HG03342 (cell line): ENCODE data around the gene CDX1.

Experiments
- ATAC-seq: cut with Tn5 transposase; IDR thresholded peaks from one replicate; pipeline ENCODE4 v1.9.1; 2021; ENCODE audit warnings: mild to moderate bottlenecking, moderate library complexity; ENCODE audit not compliant: unreplicated experiment

Gene CDX1

DNA sequence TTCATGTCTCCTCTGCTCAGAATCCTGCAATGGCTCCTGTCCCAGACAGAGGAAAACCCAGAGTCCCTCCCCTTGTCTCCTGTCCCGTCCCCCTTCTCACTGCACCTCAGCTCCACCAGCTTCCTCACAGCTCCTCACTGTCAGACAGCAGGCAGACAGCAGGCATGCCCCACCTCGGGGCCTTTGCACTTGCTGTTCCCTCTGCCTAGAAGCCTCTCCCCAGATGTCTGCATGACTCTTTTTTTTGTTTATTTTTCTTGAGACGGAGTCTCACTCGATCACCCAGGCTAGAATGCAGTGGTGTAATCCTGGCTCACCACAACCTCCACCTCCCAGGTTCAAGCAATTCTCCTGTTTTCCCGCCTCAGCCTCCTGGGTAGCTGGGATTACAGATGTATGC lies 14.4 kb downstream of the CDX1 start:
- no peak for ATAC-seq

DNA sequence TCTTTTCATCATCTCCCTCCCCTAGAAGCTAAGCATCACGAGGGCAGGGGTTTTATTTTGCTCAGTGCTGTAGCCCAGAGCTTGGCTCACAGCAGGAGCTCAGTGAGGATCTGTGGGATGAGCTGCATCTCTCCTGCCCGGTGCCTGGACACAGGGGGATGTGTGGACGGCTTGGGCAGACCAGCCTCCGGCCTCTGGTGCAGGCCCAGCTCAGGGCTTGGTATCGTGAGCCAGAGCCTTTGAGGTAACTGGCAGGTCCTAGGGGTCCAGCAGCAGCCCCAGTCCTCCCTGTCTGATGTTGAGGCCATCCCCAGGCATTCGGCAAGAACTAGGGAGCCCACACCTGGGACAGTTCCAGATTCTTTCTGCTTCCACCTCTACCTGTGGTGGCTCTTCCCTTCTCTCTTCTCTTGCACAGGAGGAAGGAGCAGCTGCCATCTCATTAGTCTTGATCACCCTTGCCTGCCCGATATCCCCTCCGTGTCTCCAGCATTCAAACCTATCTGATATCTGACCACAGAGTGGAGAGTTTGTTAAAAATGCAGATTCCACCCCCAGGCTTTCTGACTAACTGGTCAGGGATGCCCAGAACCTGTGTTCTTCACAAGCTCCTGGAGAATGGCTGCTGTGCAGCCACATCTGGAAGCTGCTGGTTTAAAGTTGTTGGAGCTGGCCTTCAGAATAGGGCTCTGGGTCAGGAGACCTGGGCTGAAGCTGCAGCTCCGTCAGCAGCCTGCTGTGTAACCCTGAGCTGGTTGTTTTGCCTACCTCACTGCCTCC lies 15.4 kb downstream of the CDX1 start:
- ATAC-seq = no peak

DNA sequence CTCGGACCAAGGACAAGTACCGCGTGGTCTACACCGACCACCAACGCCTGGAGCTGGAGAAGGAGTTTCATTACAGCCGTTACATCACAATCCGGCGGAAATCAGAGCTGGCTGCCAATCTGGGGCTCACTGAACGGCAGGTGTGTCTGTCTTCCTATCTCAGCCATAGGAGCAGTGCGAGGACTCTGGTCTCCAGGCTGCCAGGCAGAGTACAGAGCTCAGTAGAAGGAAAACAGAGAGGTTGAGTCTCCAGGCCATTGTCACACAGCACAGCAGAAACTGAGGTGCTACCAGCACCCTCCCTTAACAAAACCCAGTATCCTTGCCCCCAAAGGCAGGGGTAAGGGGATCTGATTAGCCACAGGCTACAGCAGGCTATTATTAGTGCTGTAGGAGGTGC lies 16.2 kb downstream of the CDX1 start:
- ATAC-seq = no peak

DNA sequence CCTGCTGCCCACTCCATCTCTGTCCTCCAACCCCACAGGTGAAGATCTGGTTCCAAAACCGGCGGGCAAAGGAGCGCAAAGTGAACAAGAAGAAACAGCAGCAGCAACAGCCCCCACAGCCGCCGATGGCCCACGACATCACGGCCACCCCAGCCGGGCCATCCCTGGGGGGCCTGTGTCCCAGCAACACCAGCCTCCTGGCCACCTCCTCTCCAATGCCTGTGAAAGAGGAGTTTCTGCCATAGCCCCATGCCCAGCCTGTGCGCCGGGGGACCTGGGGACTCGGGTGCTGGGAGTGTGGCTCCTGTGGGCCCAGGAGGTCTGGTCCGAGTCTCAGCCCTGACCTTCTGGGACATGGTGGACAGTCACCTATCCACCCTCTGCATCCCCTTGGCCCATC lies 16.9 kb downstream of the CDX1 start:
- no peak for ATAC-seq

DNA sequence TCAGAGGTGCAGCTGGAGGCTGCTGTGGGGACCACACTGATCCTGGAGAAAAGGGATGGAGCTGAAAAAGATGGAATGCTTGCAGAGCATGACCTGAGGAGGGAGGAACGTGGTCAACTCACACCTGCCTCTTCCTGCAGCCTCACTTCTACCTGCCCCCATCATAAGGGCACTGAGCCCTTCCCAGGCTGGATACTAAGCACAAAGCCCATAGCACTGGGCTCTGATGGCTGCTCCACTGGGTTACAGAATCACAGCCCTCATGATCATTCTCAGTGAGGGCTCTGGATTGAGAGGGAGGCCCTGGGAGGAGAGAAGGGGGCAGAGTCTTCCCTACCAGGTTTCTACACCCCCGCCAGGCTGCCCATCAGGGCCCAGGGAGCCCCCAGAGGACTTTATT lies 17.4 kb downstream of the CDX1 start:
- no peak for ATAC-seq

DNA sequence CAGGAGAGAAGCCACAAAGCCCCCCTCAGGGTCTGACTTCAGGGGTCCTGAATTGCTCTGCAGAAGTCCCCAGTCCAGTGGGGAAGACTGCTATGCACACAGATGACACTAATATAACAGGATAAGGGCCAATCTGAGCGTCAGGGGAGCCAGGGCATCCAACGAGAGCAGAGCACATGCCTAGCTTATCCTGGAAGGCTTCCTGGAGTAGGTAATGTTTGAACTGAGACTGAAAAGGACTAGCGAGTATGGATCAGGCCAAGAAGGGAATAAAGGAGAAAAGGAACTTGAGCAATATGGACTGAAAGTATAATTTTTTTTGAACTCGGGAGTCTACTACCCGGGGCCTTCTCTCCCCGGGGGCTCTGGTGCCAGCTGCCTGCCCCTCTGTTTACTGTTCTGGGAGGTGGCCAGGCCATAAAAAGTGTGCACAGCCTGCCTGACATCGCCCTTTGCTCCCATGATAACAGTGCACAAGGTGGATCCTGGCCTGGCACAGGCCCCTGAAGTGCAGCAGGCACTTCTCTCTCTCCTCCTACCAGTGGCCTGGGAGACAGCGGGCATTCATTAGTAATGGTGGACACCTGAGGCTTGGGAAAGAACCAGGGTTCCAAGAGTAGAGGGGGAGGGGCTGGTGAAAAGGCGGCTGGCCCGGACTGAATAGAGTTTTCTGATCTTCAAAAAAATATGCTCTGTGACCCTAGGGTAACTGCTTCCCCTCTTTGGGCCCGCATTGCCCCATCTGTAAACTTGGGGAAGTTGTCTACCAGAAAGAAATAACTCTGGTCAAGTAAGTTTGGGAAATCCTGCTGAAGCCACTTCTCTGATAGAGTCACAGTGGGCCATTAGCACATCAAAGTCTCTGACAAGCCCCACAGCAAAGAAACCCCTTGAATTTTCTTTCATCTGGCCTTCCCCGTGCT lies 18.7 kb downstream of the CDX1 start:
- no peak for ATAC-seq

DNA sequence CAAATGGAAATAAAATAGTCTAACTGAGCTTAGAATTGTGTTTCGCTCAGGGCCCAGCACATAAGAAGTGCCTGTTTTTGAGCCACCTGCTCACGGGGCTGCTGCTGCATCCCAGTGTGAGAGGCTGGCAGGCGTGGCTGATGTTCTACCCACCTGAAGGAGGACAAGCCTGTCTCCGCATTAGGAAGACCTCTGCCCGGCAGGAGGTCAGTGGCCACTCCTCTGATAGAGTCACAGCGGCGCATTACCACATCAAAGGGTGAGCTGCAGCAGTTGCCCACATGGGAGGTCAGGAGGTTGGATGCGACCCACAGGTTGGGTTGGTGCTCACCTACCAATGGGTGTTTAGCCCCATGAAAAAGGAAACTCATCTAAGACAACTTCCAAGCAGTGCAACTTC lies 19.6 kb downstream of the CDX1 start:
- no peak for ATAC-seq

DNA sequence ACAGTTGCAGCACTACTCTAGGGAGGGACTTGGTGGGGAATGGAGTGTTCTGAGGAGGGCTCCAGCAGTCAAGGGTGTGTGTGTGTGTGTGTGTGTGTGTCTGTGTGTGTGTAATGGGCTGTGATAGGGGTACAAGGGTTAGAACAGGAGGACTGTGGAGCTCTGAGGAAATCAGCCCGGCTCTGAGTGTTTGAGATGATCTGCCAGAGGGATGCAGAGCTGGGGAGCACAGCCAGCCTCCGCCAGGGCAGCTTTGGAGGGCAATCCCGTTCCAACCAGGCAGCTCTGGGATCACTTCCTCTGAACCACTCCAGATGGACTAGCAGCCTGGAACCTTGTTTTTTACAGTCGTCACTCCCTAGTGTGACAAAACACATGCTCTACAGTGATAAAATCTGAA lies 20.3 kb downstream of the CDX1 start:
- no peak for ATAC-seq

DNA sequence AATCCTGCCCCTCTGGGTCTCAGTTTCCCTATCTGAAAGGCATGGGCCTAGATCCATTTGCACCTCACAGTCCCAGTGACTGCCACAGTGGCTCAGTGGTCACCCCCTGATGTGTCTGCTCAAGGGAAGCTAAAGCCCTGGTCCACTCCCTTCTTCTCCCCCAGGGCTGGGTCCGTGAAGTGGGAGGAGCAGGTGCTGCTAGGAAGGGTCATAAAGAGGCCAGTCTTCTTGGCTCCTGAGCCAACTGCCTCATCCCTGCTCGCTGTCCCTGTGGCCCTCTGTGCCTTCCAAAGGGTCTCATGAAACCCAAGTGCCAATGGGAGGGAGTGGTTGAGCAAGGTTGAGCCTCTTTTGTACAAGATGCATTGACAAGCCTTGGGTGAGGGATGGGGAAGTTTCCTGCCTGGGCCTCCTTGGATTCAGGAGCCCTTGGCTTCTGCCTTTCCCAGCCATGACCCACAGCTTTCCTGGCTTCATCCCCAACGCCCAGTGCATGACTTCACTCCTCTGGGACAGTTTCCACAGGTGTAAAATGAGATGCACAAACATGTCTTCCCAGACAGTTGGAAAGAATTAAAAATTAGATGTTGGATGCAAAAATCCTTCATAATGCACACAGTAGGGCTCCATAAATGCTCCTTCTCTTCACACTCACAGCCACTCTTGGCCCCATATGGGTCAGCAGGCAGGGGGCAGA lies 21.7 kb downstream of the CDX1 start:
- no peak for ATAC-seq

DNA sequence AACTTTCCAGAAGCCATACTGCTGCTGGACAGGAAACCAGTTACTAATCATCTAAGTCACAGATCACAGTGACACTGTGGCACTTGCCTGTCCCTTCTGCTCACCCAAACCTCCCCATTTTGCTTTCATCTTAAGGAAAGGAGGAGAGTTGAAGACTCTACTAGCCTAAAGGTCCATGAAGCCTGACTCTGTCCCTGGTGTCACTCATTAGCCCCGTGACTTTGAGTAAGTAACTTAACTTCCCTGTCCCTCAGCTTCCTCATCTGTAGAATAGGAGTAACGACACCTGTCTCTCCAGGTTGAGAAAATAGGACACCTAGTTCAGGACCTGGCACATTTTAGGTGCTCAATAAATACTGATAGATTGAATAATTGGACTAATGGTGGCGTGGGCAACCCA lies 22.7 kb downstream of the CDX1 start:
- no peak for ATAC-seq

DNA sequence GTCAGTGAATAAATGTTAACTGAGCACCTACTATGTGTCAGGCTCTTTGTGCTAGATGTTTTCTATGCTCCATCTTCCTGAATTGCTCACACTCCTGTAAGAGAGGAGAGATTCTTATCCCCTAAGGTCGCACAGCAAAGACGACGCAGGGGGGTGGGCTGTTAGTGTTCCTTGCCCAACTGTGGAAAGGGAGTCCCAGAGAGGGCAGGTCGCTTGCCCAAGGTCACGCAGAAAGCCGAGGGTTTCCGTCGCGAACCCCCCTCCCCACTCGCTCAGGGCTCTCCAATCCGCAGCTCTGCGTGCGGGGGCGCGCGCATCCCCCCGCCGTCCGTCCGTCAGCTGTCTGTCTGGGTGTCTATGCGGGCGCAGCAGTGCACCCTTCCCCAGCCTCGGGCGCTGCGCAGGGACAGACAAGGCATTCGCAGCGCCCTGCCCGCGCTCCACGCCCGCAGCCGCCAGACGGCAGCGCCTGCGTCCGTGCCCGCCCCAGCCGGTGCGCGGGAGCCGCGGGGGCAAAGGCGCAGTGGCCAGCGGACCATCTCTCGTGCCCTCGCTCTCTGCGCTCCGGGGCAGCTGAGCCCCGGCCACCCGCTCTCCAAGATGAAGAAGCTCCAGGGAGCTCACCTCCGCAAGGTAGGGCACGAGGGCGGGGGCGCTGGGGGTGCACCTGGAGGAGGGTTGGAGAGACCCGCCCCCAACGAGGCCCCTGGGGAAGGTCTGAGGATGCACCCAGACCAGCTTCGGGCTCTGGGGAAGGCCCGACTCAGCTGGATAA lies 23.3 kb downstream of the CDX1 start, which contains the start of gene SLC6A7:
Gene SLC6A7 (plus strand): TSS at position 335 of the 775 bp plus-strand sequence. CDS start 266 bp downstream, at position 601.
- ATAC-seq = no peak

DNA sequence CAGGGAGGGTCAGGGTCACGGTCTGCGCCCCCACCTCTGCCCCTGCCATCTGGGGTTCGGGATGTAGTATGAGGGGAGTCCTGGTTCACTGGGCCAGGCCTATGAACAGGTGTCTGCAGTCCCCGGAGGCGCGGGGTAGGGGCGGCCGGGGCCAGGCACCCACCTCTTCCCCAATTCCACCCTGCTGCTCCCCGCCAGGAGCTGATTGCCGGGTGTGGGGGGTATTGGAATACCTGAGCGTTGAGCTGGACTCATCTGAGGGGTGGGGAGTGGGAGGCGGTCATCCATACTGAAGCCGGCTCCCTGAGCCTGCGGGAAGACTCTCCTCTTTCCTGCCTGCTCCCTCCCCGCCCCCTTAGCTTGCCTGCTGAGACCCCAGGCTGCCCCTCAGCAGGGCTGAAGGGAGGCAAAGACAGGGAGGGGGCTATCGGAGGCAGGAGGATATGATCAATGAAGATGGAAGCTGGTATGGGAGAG lies 24.0 kb downstream of the CDX1 start:
- ATAC-seq = no peak

DNA sequence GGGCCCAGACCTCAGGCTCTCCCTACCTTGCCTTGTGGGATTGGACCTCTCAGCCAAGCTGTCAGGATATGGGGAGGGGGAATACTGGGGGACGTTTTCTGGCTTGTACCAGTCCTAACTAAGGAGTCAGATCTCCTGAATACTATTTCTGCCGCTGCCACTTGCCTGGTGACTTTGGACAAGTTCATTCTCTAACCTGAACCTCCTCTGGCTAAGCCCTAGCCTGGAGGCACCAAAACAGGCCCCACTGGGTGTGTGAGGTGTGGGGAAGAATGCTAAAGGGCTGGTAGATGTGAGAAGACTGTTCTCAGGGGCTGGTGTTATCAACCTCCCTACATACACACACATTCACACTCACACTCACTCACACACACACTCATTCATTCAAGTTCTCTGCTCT lies 24.4 kb downstream of the CDX1 start:
- no peak for ATAC-seq

DNA sequence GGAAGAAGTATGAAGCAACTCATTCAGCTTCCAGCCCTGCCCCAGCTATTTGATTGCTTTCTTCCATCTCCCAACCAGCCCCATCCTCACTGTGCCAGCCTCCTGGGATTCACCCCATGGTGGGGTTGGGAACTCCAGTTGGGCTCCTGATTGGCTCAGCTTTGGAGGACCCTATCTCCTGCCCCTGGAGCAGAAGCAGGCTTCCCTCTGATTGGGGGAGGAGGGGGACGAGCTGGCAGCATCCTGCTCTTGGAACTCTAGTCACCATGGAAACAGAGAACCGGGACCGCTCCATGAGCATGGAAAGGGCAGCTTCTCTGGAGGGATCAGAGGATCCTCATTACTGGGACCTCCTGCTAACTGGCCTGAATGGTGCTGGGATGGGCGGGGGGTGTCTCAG lies 25.9 kb downstream of the CDX1 start:
- no peak for ATAC-seq

DNA sequence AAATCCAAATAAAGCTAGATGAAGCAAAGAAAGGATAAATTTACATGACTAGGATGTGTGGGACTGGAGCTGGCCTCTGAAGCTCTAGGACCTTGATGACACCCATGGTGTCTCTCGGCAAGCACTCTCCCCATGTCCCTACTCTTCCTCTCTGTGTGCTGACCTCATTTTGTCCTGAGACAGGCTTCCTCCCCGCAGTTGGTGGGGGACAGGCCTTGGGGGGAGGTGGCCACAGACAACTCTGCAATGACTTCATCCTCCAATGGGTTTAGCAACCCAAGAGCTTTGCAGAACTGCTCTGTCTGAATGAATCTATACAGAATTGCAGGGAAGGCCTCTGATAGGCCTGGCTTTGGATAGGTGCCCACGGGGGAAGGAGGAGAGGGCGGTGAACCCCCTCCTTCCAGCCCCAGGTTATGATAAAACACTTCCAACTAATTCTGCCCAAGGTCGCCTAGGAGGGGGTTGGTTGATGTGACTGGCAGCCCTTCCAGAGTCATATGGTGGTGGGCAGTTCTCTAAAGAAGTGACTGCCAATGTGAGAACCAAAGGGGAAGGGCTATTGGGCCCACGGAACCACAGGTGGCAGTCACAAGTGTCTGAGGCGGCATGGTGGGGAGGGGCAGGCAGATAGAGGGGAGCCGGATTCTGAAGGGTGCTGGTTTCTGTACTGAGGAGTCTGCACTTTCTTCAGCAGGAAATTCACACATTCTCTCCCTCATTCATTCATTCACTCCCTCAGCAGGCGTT lies 29.3 kb downstream of the CDX1 start:
- ATAC-seq = no peak

DNA sequence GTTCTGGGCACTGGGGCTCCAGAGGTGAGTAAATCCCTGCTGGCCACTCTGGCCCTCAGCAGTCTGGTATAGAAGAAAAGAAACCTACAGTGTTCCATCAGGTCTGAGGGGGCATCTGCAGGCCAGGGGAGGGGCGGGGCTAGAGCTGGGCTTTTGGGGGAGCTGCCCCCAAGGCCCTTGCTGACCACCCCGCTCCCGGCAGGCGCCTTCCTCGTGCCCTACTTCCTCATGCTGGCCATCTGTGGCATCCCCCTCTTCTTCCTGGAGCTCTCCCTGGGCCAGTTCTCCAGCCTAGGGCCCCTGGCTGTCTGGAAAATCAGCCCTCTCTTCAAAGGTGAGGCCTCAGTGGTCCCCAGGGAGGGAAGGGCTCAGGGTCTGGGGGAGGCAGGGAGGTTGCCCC lies 29.9 kb downstream of the CDX1 start:
- ATAC-seq = no peak

DNA sequence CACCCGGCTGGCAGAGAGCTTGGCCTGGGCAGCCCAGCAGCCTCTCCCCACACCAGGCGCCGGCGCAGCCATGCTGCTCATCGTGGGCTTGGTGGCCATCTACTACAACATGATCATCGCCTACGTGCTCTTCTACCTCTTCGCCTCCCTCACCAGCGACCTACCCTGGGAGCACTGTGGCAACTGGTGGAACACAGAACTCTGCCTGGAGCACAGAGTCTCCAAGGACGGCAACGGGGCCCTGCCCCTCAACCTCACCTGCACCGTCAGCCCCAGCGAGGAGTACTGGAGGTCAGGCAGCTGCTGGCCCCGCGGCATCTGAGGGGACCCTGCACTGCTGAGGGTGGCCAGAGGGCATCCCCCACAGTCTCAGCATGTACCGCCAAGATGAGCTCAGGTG lies 30.4 kb downstream of the CDX1 start:
- no peak for ATAC-seq

DNA sequence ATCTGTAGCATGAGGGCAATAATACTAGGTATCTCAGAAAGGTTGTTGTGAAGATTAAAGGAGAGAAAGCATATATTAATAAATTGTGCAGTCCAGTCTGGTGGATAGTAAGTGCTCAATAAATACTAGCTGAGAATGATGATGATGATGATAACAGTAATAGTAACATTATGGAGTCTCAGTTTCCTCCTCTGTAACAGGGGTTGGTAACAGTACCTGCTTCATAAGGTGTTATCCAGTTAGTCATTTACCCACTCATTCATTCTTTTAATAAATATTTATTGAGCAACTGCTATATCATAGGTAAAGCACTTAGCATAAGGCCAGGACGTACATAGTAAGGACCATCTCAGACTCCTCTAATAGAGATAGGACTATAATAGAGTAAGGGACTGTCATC lies 30.9 kb downstream of the CDX1 start:
- no peak for ATAC-seq

DNA sequence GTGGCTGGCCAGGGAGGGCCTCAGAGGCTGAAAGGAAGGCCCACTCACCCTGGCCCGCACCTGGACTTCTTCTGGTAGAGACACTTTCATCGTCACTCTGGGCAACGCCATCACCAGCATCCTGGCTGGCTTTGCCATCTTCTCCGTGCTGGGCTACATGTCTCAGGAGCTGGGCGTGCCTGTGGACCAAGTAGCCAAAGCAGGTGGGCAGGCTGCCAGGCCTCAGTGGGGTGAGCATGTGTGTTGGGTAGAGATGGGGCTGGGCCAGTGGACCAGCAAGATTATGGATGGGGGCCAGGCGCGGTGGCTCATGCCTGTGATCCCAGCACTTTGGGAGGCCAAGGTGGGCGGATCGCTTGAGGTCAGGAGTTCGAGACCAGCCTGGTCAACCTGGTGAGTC lies 35.9 kb downstream of the CDX1 start:
- no peak for ATAC-seq
